ENCODE data around the gene KISS1R. TPM values are rescaled to one million over a fixed set of nuclear protein-coding genes. Genes with fewer than 3 reads are reported as not detected.
"Not testable (repeated sequence)": the region's sequence is repeated elsewhere in the genome, so short reads cannot be mapped to it uniquely, and the experiment has no call there.

Gene KISS1R
- total RNA-seq, 1 donor from 2014 or later: not detected

DNA sequence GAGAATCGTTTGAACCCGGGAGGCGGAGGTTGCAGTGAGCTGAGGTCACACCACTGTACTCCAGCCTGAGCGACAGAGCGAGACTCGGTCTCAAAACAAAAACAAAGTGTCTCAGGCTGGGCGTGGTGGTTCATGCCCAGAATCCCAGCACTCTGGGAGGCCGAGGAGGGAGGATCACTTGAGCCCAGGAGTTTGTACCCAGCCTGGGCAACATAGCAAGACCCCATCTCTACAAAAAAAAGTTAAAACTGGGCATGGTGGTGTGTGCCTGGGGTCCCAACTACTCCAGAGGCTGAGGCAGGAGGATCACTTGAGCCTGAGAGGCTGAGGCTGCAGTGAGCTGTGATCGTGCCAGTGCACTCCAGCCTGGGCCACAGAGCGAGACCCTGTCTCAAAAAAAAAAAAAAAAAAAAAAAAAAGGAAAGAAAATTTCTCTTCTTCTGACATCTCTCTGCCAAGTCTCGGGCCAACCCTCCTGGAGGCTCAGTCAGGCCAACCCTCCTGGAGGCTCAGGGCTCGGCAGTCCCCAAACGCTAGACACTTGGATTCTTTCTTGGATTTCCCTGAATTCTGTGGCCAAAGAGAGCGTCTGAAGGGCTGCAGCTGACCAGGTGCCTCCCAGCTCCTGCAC is 35.0 kb downstream of the KISS1R start:
- no peak for DNase-seq (ENCODE audit: low read depth, low spot score)

GRCh38 chr19:952680-953444 is 35.7 kb downstream of the KISS1R start:
- DNase-seq (ENCODE audit: low read depth, low spot score): no peak

DNA sequence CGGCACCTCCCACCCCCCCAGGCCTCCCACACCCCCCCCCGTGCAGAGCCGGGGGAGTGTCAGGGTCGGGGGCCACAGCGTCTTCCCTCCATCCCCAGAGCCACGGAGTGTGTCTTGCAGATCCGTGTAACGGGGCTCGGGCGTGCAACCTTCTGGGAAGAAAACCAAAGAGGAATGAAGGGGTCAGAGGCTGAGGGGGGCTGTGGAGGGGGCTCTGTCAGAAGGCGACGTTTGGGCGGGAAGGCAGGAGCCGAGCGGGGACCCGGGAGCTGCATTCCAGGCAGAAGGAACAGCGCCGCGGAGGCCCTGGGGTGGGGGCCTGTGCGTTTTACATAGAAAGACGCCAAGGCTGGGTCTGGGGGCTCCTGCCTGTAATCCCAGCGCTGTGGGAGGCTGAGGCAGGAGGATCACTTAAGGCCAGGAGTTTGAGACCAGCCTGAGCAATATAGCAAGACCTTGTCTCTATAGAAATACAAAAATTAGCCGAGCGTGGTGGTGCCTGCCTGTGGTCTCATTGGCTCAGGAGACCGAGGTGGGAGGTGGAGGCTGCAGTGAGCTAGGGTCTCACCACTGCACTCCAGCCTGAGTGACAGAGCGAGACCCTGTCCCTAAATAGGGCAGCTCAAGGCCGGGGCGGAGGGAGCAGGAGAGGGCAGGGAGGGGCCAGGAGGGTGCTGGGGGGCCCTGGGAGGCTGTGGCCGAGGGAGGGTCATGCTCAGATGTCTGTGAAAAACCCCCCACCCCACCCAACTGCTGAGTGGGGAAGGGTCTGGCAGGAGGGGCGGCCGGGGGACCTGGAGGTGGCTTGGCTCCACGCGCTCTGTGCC is 36.5 kb downstream of the KISS1R start:
- DNase-seq (ENCODE audit: low read depth, low spot score): no peak

GRCh38 chr19:954272-954671 is 37.1 kb downstream of the KISS1R start:
- DNase-seq (ENCODE audit: low read depth, low spot score): no peak

DNA sequence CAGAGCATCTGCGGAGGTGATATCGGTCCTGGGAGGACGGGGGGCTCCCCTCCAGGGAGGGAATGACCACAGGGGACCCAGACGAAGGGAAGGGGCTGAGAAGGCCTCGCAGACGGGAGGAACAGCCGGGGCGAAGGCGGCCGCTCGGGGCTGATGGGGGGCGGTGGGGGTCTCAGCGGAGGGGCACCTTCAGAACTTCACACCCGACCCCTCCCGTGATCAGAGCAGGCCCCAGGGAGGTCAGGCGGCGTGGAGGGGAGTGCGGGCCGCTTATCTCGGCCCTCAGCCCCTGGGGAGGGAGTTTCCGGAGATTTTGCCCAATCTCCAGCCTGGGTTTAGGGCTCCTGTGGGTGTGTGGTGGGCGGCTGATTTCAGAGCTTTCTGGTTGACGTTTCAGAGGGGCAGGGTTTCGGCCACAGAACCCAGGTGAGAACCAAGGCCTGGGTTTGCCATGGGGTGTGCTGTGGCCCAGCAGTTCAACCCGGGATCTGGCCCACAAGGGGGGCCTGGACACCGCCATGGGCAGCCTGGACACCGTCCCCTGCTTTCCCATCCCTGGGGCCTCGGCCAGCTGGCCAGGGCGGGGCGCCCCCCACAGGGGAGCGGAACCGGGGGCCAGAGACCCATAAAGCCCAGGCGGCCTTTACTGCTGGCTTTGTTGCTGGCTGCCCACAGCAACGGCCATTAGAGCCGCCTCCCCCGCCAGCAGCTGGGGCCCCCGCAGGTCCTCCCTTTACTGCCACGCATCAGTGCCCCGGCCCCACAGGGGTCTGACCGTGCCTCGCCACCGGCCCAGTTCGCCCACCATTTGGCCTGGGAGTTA is 37.8 kb downstream of the KISS1R start:
- no peak for DNase-seq (ENCODE audit: low read depth, low spot score)

GRCh38 chr19:955803-956765 is 39.0 kb downstream of the KISS1R start:
- no peak for DNase-seq (ENCODE audit: low read depth, low spot score)

DNA sequence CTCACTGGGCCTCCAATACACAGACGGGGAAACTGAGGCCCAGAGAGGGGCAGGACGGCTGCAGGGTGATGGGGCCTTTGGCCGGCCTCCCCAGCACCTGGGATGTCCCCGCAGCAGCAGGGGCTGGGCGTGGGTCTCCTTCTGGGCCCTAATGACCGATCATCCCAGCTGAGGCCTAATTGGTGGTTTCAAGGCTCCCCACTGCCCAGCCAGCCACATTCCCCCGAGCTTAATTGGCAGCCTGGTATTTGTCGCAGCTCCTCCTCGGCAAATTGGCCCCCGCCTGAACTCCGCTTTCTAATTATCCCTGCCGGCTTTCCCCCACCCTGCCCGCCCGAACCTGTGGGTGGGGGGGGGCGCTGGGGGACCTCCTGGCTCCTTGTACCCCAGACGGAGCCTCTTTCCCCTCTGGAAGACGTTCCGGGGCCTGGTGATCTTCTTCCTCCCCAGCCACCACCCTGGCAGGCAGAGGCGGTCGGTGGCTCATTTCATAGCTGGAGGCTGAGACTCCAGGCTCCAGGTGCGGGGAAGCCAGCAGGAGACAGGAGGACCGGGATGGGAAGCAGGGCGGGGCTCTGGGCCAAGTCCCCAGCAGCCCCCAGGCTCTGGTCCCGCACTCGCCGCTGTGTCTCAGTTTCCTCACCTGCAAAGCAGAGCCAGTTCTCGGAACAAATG is 39.8 kb downstream of the KISS1R start:
- DNase-seq (ENCODE audit: low read depth, low spot score): no peak

DNA sequence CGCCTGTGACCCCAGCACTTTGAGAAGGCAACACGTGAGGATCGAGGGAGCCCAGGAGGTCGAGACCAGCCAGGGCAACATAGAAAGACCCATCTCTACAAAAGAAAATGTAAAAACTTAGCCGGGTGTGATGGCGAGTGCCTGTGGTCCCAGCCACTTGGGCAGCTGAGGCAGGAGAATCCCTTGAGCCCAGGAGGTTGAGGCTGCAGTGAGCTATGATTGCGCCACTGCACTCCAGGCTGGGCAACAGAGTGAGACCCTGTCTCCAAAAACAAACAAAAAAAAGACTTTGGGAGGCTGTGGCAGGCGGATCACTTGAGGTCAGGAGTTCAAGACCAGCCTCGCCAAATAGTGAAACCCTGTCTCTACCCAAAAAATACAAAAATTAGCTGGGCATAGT is 40.4 kb downstream of the KISS1R start:
- not testable (repeated sequence) for DNase-seq (ENCODE audit: low read depth, low spot score)

DNA sequence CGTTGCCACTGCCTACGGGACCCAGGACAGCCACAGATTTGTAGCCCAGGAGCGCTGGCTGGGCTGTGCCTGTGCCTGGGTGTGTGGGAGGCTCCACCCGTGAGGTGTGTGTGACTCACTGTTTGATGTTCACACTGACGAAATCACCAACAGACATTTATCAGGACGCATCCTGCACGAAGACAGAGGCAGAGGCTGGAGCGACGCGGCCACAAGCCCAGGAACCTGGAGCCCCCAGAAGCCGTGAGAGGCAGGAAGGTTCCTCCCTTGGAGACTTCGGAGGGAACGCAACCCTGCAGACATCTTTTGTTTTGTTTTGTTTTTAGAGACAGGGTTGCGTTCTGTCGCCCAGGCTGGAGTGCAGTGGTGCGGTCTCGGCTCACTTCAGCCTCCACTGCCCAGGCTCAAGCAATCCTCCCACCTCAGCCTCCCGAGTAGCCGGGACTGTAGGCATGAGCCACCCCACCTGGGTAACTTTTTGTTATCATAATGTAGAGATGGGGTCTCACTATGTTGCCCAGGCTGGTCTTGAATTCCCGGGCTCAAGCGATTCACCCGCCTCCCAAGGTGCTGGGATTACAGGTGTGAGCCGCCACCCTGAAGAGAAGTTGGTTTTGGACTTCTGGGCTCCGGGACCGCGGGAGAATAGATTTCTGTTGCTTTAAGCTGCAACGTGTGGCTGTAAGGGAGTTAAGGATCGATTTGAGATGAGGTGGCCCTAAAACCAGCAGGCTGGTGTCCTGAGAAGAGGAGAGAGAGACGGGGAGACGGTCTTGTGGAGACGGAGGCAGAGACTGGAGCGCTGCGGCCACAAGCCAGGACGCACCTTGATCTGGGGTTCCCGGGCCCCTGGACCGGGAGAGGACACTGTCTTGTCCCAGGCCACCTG is 42.1 kb downstream of the KISS1R start:
- no peak for DNase-seq (ENCODE audit: low read depth, low spot score)

GRCh38 chr19:960020-960419 is 42.9 kb downstream of the KISS1R start:
- DNase-seq (ENCODE audit: low read depth, low spot score): no peak

DNA sequence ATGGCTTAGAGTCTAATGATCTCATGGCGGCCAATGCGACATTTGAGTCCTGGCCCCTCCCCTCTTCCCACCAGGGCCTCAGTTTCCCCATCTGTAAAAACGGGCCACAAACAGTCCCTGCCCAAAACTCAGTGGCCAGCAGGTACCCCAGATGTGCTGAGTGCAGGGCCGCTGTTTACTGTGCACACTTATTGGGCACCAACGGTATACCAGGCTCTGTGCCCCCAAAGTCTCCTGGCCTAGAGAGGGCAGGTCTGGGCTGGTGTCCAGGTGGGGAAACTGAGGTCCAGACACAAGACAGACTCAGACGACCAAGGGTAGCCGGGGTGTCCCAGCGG is 43.4 kb downstream of the KISS1R start:
- no peak for DNase-seq (ENCODE audit: low read depth, low spot score)

DNA sequence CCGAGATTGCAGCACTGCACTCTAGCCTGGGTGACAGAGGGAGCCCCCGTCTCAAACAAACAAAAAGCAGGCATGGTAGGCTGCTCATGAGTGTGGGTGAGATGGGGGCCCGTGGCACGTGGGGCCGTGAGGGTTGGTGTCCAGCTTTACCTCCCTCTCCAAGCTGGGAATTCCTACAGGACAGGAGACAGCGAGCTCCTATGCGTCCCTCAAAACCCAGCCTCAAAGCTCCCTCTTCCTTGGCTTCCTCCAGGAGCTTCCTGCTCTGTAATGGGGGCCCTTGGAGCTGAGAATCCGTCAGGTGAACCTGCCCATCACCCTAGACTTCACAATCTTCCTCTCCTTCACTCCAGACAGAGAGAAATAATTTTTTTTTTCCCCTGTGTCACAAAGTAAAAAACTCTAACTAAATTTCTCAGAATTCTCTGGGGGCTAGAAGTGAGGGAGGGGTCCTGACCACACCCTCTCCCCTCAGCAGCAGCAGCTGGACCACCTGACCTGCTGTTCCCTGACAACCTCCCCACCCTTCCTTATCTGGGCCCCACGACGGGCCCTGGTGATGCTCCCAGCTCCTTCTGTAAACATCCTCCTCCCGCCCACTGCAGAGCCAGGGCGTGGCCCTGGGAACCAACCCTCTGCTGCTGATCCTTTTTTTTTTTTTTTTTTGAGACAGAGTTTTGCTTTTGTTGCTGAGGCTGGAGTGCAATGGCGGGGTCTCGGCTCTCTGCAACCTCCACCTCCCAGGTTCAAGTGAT is 44.9 kb downstream of the KISS1R start:
- no peak for DNase-seq (ENCODE audit: low read depth, low spot score)

DNA sequence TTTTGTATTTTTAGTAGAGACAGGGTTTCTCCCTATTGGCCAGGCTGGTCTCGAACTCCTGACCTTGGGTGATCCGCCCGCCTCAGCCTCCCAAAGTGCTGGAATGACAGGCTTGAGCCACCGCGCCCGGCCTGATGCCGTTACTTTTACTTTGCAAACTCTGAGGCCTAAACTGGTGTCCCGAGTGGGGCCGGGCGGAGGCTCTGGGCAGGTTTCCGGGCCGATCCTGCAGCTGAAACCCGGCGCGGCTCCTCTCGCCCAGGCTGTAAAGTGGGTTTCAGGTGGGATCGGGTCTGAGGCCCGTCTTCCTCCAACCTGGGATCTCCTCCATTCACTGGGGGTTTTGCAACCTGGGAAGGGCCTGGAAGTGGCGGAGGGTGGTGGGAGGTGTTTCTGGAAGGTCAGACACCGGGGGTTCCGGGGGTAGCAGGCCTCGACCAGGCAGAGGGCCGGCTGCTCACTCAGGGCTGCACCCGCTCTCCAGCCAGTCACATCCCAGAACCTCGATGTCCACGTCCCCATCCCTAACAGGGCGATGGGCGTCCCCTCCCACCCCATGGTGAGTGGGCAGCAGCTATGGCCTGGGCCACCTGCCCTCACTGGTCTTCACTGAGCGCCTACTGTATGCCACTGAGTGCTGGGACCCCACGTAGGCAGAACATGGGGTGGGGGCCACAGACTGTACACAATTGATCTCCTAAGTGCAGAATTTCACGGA is 45.7 kb downstream of the KISS1R start:
- no peak for DNase-seq (ENCODE audit: low read depth, low spot score)

DNA sequence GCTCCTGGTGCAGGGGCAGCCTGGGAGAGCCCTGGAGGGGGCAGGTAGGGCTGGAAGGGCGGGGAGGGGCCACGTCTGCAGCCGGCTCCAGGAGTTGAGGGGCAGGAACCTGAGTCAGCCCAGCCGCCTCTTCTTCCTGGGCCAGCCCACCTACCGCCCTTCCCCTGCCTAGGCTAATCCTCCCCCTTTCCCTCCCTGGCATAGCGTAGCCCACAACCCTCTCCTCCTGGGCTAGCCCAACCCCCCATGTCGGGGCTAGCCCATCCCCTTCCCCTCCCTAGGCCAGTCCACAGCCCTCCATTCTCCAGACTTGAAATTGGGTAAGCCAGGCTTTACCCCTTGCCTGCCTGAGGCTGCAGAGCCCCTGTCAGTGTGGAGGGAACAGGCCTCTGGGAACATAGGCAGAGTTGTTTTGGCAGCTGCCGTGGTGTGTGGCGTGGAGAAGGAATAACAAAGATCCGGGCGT is 46.4 kb downstream of the KISS1R start:
- no peak for DNase-seq (ENCODE audit: low read depth, low spot score)

GRCh38 chr19:964116-964520 is 47.0 kb downstream of the KISS1R start:
- no peak for DNase-seq (ENCODE audit: low read depth, low spot score)

DNA sequence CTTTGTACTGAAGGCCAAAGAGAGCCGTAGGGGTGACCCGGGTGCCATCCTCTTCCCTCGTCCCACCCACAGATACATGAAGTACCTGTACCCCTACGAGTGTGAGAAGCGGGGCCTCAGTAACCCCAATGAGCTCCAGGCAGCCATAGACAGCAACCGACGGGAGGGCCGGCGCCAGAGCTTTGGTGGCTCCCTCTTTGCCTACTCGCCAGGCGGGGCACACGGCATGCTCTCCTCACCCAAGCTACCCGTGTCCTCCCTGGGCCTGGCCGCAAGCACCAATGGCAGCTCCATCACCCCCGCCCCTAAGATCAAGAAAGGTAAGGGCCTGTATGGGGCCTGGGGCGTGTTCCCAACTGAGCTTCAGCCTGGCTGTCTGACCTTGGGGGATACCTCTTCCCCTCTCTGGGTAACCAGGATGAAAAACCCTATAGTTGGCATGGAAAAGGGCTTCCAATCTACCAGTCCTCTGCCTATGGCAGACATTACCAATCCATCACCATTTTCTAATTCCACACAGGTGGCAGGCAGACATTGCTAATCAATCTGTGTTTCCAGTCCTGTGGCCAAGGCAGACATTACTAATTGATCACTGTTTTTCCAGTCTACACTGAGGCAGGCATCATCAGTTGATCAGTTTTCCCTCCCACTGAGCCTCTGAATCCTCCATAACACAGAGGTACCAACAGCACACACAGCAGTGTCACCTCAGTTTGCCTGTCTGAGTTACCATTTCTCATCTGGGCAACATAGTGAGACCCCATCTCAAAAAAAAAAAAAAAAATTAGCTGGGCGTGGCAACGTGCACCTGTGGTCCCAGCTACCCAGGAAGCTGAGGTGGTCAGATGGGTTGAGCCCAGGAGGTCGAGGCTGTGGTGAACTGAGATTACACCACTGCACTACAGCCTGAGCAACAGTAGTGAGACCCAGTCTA is 47.9 kb downstream of the KISS1R start:
- DNase-seq (ENCODE audit: low read depth, low spot score): no peak
